Subcutaneous abdominal adipose tissue (tissue), 5 donors: ENCODE measurements around the gene ZNF3.
"Not testable (repeated sequence)": the region's sequence is repeated elsewhere in the genome, so short reads cannot be mapped to it uniquely, and the experiment has no call there.

ENCODE experiments used
- H3K27ac ChIP-seq: one replicate; pipeline ENCODE4 v1.7.0; 2013; ENCODE audit warnings: low read depth, mild to moderate bottlenecking, inconsistent platforms, low read length, moderate library complexity
- H3K27me3 ChIP-seq, 5 donors: one replicate each; pipeline ENCODE4 v1.7.0; 2013; ENCODE audit warnings: low read length in 5 of 5, inconsistent platforms in 1 of 5; ENCODE audit not compliant: control insufficient read depth in 5 of 5, insufficient read depth in 4 of 5
- H3K36me3 ChIP-seq, 5 donors: one replicate each; pipeline ENCODE4 v1.7.0; 2013; ENCODE audit warnings: low read length in 5 of 5; ENCODE audit not compliant: control insufficient read depth in 5 of 5, insufficient read depth in 5 of 5
- H3K4me1 ChIP-seq, 5 donors: one replicate each; pipeline ENCODE4 v1.7.0; 2013; ENCODE audit warnings: low read length in 5 of 5, mild to moderate bottlenecking in 3 of 5, moderate library complexity in 1 of 5; ENCODE audit not compliant: control insufficient read depth in 5 of 5, insufficient read depth in 5 of 5
- H3K4me3 ChIP-seq, 5 donors: one replicate each; pipeline ENCODE4 v1.7.0; 2013; ENCODE audit warnings: low read length in 5 of 5, low read depth in 1 of 5
- H3K9ac ChIP-seq, 5 donors: one replicate each; pipeline ENCODE4 v1.7.0; 2013; ENCODE audit warnings: low read length in 5 of 5, mild to moderate bottlenecking in 4 of 5, moderate library complexity in 3 of 5
- H3K9me3 ChIP-seq, 5 donors: one replicate each; pipeline ENCODE4 v1.7.0; 2013; ENCODE audit warnings: low read length in 5 of 5; ENCODE audit not compliant: control insufficient read depth in 5 of 5
- donor health status: healthy.
- donor health status: healthy.
- donor health status: healthy.
- donor health status: healthy.
- donor health status: healthy.

ZNF3 gene

DNA sequence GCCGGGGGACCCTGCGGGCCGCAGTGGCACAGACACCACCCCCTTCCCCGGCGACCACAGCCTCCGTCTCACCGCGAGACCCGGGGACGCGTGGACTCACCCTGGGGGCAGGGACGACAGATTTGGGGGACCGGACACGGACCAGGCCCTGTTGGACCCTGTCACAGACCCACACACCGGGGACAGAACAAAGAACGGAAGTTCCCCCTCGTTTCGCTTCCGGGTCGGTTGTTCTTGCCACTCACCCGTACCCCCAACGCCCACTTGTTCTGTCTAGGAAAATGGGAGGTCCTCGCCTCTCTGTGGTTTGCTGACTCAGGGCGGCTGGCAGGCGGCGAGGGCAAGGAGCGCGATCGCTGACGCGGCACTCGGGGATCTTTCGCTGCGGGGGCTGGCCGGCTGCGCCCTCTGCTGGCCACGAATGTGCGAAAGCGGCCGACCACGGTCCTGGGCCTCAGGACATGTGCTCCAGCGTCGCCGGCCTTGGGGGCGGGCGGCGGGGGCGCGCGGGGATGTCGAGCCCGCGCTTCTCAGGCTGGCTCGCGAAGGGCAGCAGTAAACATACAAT lies at the start of gene ZNF3:
ZNF3 (minus strand) TSS at position 189 of the 568 bp plus-strand sequence. CDS start 4,366 bp downstream, outside the sequence.
- Histone ChIP-seq H3K36me3 (peaks cover 2 to 19% (median 19%) of the 10 kb centered on the region in 5 donors), H3K27ac (peak within 1 kb of the TSS; percentile 60), H3K4me1 (peaks cover 7 to 37% (median 30%) of the 10 kb centered on the region in 5 donors), H3K27me3 (no peaks in the 10 kb centered on the region), H3K9me3 (no peaks in the 10 kb centered on the region), H3K4me3 (peak within 1 kb of the TSS; percentile 92 to 98 (median 96)), H3K9ac (peak within 1 kb of the TSS; percentile 77 to 99 (median 98))

DNA sequence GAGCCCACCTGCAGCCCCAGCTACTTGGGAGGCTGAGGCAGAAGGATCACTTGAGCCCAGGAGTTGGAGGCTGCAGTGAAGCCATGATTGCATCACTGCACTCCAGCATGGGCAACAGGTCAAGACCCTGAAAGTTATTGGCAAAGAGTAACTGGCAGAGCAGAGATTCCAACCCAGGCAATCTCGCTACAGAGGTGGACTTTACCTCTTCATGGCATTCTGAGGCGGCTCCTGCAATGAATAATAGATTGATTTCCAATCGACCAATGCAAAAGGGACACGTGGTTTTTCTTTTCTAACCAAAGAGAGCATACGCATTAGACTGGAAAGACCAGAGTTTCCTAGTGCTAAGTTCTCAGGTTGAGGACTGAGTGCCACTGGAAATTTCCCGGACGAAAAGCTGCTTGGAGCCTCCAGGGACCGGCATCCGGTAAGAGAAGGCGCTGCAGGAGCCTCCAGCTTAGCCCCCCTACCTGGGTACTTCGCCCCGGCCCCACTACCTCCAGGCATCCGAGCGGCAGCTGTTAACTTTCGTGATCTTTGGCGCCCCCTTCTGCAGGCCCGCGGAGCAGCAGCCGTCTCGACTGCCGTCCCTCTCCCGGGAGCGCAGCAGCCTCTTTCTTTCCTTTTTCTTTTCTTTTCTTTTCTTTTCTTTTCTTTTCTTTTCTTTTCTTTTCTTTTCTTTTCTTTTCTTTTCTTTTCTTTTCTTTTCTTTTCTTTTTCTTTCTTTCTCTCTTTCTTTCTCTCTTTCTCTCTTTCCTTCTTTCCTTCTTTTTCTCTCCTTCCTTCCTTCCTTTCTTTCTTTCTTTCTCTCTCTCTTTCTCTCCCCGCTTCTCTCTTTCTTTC lies 49.3 kb upstream of the ZNF3 start:
- Histone ChIP-seq H3K4me1 (peaks cover 2 to 27% (median 24%) of the 10 kb centered on the region in 5 donors), H3K27me3 (peaks cover 0 to 6% (median 0%) of the 10 kb centered on the region in 5 donors), H3K36me3 (no peaks in the 10 kb centered on the region), H3K9me3 (no peaks in the 10 kb centered on the region), H3K9ac (no peak overlapping the region), H3K4me3 (no peak overlapping the region), H3K27ac (no peak overlapping the region)

DNA sequence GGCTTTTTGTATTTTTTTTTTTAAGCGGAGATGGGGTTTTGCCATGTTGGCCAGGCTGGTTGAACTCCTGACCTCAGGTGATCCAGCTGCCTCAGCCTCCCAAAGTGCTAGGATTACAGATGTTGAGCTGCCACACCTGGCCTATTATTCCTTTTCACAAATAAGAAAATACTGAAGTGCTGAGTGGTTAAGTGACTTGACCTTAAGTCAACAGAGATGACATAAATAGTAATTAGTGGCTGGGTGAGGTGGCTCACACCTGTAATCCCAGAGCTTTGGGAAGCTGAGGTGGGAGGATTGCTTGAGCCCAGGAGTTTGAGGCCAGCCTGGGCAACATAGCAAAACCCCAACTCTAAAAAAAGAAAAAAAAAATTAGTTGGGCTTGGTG lies 48.7 kb upstream of the ZNF3 start:
- H3K9me3 ChIP-seq, H3K36me3 ChIP-seq, H3K4me3 ChIP-seq, H3K27me3 ChIP-seq, H3K9ac ChIP-seq, H3K27ac ChIP-seq: not testable (repeated sequence)
- H3K4me1 ChIP-seq: peaks cover 2 to 32% (median 24%) of the 10 kb centered on the region in 5 donors

DNA sequence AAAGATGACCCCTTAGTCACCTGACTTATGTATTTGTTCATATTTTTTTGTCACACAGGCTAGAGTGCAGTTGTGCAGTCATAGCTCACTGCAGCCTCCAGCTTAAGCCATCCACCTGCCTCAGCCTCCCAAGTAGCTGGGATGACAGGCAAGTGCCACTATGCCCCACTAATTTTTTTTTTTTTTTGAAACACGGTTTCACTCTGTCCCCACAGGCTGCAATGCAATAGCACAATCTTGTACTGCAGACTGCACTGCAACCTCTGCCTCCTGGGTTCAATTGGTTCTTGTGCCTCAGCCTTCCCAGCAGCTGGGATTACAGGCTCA lies 47.1 kb upstream of the ZNF3 start:
- Histone ChIP-seq H3K9ac (peak overlapping the region in 1 of 5 donors; percentile 92), H3K36me3 (peaks cover 0 to 5% (median 0%) of the 10 kb centered on the region in 5 donors), H3K27me3 (peaks cover 0 to 4% (median 0%) of the 10 kb centered on the region in 5 donors), H3K9me3 (no peaks in the 10 kb centered on the region), H3K27ac (no peak overlapping the region), H3K4me1 (peaks cover 2 to 41% (median 29%) of the 10 kb centered on the region in 5 donors), H3K4me3 (no peak overlapping the region)

DNA sequence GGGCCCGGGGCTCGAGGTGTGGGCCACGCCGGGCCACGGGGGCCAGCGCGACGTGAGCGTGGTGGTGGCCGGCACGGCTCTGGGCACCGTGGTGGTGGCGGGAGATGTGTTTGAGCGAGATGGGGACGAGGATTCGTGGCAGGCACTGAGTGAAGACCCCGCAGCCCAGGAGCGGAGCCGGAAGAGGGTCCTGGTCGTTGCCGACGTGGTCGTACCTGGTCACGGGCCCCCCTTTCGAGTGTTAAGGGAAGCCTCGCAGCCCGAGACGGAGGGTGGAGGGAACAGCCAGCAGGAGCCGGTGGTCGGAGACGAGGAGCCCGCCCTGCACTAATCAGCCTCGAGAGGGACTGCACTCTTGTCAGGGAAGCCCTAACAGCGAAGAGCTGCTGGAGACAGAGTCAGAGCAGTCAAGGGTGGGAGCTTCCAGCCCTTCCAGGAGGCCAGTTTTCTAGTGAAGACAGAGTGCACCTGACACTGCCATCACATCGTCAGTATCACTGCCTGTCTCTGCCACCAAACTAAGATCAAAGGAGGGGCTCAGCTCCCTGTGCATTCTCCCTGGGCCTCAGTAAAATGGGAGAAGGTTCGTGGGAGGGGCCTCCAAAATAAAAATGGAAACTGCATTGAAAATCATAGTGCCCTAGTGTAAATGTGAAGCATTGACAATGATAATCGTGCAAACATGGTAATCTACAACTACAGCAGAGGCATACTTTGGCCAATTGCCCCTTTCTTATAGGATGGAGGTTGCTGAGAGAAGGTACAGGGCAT lies 46.5 kb upstream of the ZNF3 start:
- peaks cover 0 to 4% (median 0%) of the 10 kb centered on the region in 5 donors for H3K27me3 ChIP-seq
- peaks cover 2 to 41% (median 29%) of the 10 kb centered on the region in 5 donors for H3K4me1 ChIP-seq
- H3K9me3 ChIP-seq: no peaks in the 10 kb centered on the region
- H3K9ac ChIP-seq: peak overlapping the region in 4 of 5 donors; percentile 87 to 94 (median 92)
- H3K36me3 ChIP-seq: peaks cover 0 to 5% (median 0%) of the 10 kb centered on the region in 5 donors
- H3K27ac ChIP-seq: peak overlapping the region; percentile 81
- H3K4me3 ChIP-seq: peak overlapping the region; percentile 66 to 96 (median 89)

DNA sequence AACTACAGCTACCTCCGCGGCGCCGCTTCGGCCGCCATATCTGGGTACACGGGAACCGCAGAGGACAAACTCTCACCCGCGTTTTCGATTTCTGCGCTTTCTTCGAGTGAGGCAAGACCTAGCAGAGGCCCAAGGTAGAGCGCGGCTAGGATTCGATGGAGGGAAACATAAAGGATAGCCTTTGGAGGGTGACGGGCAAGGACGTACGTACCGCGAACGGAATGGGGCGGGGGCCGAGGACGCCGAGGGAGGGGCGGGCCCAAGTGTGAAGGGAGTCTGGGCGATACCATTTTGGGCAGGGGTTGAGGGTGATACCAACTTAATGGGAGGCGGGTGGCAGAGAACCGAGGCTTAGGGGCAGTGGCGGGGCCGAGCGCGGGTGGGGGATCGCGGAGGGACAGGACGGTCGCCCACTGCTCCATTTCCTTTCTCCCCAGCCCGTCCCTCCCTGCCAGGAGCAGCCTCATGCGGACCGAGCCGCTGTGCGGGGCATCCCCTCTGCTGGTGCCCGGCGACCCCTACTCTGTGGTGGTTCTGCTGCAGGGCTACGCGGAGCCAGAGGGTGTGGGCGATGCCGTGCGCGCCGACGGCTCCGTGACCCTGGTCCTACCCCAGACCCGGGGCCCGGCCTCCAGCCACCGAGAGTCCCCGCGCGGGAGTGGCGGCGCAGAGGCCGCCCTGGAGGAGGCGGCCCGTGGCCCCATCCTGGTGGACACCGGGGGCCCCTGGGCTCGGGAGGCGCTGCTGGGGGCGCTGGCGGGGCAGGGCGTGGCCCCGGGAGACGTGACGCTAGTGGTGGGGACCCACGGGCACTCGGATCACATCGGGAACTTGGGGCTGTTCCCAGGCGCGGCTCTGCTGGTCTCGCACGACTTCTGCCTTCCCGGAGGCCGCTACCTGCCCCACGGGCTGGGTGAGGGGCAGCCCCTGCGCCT lies 45.7 kb upstream of the ZNF3 start, which contains the start of gene MBLAC1:
MBLAC1 (plus strand) TSS at position 37 of the 935 bp plus-strand sequence; CDS start at position 466, 429 bp downstream.
- peak within 1 kb of the TSS; percentile 81 for H3K27ac ChIP-seq
- H3K36me3 ChIP-seq: peaks cover 0 to 5% (median 3%) of the 10 kb centered on the region in 5 donors
- peak within 1 kb of the TSS; percentile 30 to 94 (median 91) for H3K9ac ChIP-seq
- H3K4me1 ChIP-seq: peaks cover 2 to 41% (median 29%) of the 10 kb centered on the region in 5 donors
- peak within 1 kb of the TSS; percentile 81 to 96 (median 92) for H3K4me3 ChIP-seq
- no peaks in the 10 kb centered on the region for H3K9me3 ChIP-seq
- no peaks in the 10 kb centered on the region for H3K27me3 ChIP-seq

DNA sequence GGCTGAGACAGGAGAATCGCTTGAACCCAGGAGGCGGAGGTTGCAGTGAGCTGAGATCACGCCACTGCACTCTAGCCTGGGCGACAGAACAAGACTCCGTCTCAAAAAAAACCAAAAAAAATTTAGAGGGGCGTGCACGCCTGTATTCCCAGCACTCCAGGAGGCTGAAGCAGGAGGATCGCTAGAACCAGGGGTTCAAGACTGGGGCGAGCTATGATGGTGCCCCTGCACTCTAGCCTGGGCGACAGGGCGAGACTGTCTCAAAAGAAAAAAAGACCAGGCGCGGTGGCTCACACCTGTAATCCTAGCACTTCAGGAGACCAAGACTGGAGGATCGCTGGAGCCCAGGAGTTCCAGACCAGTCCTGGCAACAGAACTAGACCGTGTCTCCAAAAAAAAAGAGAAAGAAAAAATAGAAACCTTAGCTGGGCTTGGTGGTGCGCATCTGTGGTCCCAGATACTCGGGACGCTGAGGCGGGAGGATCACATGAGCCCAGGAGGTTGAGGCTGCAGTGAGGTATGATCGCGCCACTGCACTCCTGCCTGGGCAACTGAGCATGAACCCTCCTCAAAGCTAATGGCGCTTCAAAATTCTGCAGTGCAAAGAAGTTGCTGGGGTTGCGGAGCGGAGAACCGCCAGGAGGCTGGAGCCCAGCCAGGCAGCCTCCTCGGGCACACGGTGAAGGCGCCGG lies 44.9 kb upstream of the ZNF3 start:
- H3K4me1 ChIP-seq: peaks cover 2 to 41% (median 29%) of the 10 kb centered on the region in 5 donors
- H3K27me3 ChIP-seq: no peaks in the 10 kb centered on the region
- peaks cover 0 to 5% (median 3%) of the 10 kb centered on the region in 5 donors for H3K36me3 ChIP-seq
- H3K9me3 ChIP-seq: no peaks in the 10 kb centered on the region
- H3K27ac ChIP-seq: peak overlapping the region; percentile 81
- H3K9ac ChIP-seq: peak overlapping the region; percentile 30 to 94 (median 91)
- peak overlapping the region; percentile 81 to 96 (median 92) for H3K4me3 ChIP-seq

DNA sequence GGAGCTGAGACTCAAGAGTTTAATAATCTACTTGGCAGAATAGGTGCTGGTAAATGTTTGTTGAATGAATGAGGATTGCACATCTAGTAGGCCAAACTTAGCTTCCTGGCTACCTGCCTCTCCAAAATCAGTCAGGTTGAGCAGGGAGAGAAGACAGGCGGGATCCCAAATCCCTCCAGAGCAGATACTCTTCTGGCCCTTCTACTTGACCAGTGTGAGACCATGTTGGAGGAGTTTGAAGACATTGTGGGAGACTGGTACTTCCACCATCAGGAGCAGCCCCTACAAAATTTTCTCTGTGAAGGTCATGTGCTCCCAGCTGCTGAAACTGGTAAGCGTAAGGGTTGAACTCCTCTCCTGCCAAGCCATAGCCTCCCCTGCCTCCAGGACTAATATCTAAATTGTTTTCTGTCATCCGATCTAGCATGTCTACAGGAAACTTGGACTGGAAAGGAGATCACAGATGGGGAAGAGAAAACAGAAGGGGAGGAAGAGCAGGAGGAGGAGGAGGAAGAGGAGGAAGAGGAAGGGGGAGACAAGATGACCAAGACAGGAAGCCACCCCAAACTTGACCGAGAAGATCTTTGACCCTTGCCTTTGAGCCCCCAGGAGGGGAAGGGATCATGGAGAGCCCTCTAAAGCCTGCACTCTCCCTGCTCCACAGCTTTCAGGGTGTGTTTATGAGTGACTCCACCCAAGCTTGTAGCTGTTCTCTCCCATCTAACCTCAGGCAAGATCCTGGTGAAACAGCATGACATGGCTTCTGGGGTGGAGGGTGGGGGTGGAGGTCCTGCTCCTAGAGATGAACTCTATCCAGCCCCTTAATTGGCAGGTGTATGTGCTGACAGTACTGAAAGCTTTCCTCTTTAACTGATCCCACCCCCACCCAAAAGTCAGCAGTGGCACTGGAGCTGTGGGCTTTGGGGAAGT lies 43.0 kb upstream of the ZNF3 start:
- H3K27ac ChIP-seq: no peak overlapping the region
- no peak overlapping the region for H3K9ac ChIP-seq
- H3K9me3 ChIP-seq: no peaks in the 10 kb centered on the region
- H3K36me3 ChIP-seq: peaks cover 0 to 5% (median 3%) of the 10 kb centered on the region in 5 donors
- no peaks in the 10 kb centered on the region for H3K27me3 ChIP-seq
- no peak overlapping the region for H3K4me3 ChIP-seq
- H3K4me1 ChIP-seq: peaks cover 5 to 50% (median 38%) of the 10 kb centered on the region in 5 donors
